Medulla oblongata (tissue), 1 donor: ENCODE data around the gene ERN1.
"Not testable (repeated sequence)": the region's sequence is repeated elsewhere in the genome, so short reads cannot be mapped to it uniquely, and the experiment has no call there.

Experiments
- DNase-seq: peaks from one replicate; pipeline ENCODE4 v3.0.0-alpha.2; 2015; ENCODE audit errors: extremely low spot score

Gene ERN1

DNA sequence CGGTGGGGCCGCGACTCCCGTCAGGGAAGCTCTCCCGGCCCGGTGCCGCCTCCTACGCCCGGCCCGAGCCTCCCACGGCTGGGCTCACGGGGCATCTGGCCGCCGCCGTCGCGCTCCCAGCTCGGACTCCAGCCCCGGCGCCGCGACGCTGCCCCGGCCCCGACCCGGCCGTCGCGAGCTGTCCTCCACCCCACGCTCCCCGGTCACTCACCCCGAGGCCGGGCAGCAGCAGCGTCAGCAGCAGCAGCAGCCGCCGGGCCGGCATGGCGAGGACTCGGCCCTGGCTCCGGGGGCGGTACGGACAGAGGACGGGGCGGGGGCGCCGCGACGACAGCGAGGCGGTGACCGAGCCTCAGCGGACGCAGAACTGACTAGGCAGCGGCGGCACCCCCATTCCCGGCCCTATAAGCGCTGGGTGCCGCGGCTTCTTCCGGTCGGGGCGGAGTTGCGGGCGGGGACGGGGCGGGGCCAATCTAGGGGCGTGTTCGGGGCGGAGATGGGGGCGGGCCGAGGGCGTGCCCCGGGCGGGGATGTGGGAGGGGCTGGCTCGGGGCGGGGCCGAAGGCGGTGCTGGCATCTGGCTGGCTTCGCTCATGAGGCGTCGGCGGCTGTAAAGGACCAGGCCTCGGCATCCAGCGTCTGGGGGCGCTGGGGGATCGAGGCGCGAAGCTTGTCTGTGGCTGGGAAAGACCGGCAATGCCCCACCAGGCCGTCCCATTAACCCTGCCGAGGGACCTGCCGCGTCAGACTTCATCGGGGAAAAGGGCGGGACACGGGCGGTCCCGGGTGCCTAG lies at the start of gene ERN1:
Gene ERN1, minus strand, starts transcription at position 380 of the 794 bp plus-strand sequence. Its CDS starts 115 bp downstream, at position 265.
- DNase-seq = peak; percentile 94

DNA sequence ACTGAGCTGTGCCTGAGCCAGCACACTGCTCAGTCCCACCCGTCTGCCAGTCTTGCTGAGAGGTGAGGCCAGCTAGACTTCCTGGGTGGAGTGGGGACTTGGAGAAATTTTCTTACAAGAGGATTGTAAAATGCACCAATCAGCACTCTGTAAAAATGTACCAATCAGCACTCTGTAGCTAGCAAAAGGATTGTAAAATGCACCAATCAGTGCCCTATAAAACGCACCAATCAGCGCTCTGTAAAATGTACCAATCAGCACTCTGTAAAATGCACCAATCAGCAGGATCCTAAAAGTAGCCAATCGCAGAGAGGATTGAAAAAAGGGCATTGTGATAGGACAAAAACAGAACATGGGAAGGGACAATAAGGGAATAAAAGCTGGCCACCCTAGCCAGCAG lies 49.1 kb upstream of the ERN1 start:
- DNase-seq = not testable (repeated sequence)

DNA sequence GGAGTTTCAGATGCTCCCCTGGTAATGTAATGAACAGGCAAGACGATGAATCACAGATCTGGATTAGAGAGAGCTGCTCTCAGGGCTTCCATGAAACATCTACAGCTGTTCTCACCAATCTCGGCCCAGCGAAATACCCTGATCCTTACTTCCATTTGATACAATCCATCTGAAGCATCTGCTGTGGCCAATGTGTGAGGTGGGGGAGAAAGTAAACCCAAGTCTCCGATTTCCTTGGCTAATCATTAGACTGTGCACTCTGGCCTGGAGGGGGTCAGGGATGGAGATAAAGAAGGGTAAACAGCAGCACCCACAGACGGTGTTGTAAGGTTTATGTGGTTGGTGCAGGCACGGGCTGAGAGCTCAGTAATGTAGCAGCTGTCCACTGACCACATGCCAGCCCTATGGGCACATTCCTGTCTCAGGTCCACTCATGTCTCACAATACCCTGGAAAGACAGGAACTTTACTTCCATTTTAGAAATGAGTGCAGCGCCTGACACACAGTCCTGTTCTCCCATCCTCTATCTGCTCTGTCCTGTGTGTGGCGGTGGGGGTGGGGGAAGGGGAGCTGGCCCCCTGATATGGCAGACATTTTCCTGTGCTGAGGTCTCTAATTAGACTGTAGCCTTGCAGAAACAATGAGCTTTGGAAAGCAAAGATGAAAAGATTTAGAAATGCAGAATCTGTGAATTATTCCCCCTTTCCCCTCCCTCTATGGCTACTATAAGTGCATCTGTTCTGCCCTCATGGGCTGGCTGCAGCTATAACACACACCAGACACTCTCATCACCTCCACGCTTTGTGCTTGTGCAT lies 48.3 kb upstream of the ERN1 start:
- no peak for DNase-seq

DNA sequence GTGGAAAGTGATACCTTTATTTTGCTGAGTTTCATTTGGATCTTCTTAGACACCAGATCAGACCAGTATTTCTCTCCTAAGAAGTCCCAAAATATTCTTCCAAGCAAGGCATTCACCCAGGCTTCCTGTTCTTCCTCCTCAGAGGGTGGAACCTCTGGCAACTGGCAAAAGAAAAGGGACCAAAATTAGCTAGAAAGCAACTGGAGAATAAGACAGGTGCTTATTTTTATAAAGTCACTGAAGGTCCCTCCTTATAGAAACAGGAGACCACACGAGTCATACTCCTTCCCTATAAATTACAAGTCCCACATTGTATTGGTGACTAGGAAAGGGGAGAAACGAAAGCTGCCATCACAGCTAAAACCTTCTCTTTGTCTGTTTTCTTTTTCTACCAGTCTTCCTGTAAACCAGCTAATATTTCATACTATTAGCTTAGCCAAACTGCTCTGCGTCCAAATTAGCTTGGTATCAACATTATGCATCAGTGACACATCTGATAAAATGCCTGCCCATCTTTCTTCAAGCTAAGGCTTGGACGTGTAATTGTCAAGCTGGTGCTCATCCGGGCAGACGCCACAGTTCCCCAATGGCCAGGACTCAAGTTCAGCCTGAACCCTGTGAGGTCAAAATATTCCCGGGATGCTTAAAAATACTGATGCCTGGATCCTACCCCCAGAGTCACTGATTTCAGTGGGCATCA lies 47.5 kb upstream of the ERN1 start:
- DNase-seq = no peak

DNA sequence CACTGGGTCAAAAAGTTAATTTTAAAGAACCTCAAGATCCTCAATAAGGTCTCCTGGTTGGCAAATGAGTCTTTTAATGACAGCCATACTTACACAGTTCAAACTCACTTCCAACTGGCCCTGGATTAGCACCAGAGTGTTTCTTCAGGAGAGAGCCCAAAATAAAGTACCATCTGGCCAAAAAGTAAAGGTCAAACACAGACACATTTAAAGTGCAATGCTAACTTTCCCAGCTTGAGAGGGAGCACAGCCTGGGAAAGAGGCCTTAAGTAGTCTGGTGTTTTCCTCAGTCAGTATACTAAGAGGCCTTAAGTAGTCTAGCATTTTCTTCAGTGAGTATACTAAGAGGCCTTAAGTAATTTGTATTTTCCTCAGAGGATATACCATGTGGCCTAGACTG lies 46.6 kb upstream of the ERN1 start:
- DNase-seq = no peak

DNA sequence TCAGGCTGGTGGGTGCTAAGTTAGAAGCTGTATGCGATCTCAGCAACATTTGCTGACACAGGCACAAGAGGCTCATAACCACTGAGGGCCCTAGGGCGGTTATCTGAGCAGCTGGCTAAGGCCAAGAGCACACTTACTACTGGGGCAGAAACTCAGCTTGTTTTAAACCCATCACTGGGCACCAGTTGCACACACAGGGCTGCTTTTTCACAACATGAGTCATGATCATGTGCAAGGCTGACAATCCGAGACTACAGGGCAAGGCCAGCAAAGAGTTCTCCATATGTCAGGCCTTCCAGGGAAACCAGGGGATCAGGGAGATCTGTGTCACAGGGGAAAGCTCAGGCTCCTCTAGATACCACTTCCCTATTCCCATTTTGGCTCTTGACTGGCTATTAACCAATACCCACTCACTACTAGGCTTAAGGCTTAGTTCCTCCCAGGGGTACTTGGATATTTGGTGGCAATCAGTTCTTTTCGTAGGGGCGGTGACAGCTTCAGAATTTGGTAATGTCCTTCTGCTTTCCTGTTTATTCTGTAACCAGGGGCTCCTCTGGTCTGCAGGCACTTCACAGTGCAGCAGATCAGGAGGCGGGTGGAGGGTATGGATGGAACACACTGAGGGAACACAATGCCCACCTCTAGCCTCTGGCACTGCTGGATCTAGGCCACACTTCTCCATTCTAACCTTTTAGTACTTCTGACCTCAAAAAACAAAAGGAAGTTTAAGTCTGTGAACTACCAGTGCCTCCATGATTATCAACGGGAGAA lies 44.9 kb upstream of the ERN1 start:
- DNase-seq = peak; percentile 81

DNA sequence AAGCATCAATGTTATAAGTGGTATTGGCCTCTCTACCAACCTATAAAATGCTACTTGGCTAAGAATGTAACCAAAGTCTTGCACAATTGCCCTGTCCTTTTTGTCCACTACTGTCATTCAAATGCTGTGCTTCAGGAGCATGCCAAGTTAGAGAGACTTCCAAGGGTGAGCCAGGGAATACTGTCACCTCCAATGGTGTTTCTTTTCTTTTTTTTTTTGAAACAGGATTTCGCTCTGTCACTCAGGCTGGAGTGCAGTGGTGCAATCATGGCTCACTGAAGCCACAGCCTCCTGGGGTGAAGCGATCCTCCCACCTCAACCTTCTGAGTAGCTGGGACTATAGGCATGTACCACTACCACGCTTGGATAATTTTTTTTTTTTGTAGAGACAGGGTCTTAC lies 43.7 kb upstream of the ERN1 start:
- no peak for DNase-seq

DNA sequence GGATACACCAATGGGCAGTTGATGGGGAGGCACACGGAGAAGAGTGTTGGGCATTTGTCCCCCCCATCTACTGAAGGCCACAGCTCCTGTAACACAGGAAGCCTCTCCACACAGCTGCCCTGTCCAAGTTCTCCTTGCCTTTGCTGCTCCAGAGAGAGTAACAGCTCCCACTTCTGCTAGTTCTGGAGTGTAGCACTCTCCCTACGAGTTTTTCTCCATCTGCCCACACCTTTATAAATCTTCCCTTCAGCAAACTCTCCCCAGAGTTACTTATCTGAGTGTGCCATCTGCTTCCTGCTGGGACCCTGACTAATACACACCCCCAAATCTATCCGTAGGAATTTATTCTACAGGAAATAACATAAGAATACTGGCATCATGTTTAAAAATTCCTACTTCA lies 42.6 kb upstream of the ERN1 start:
- no peak for DNase-seq

DNA sequence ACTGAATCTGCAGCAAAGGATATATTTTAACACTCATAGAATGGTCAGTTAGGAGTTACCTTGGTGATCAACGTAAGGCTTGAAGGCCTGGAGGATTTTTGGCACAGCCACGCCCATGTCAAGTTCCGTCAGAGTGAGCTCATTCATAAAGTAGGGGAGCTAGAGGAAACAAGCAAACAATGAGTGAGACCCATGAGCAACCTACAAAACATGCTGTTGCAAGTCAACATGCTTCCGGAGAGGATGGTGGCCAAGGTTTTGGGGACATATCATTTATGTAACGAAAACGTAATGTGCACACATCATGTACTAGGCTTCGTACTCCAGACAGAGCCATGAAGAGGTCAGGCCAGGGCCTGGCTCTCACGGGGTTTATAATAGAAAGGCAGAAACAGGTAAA lies 41.1 kb upstream of the ERN1 start:
- DNase-seq = no peak

DNA sequence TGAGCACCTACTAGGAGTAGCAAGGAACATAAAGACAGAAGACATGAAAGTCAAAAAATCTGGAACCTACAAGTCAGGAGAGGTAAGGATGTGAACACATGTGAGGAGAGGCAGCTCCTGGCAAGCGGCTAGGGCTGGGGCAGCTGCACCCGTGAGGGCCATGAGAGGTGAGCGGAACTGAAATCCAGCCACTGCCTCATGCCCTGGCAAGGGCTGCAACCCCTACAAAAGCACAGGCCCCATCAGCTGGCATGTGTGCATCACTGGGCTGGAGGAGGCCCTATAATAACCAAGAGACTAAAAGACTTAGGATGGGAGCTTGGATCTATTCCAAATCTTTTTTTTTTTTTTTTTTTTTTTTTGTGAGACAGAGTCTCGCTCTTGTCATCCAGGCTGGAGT lies 40.3 kb upstream of the ERN1 start:
- DNase-seq = no peak

DNA sequence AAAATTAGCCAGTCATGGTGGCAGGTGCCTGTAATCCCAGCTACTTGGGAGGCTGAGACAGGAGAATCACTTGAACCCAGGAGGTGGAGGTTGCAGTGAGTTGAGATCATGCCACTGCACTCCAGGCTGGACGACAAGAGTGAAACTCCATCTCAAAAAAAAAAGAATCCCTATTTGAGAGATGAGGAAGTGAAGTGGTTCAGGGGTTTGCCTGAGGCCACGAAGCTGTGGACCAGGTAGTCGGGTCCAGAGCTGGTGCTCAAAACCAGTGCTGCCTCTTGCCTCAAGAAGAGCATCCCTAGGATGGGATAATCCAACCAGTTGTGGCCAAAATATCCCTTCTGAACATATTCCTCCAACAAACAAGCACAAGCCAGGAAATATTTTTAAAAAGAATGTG lies 37.7 kb upstream of the ERN1 start:
- not testable (repeated sequence) for DNase-seq

DNA sequence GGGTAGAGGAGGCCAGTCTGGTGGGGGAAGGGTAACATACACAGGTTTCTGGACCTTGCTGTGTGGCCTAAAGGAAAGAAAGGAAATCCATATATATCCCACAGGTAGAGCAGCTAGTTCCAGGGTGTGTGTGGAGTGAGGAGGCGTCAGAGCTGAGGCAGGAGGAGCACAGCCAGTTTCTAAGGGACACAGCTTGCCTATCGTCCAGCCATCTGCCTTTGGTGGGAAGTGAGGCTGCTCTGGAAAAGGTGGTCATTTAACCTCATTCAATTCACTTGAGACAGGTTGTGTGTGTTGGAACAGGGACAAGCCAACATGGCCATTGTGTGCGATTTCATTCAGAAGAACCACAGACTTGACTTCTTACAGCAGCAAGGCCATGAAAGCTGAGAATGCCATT lies 36.9 kb upstream of the ERN1 start:
- no peak for DNase-seq

DNA sequence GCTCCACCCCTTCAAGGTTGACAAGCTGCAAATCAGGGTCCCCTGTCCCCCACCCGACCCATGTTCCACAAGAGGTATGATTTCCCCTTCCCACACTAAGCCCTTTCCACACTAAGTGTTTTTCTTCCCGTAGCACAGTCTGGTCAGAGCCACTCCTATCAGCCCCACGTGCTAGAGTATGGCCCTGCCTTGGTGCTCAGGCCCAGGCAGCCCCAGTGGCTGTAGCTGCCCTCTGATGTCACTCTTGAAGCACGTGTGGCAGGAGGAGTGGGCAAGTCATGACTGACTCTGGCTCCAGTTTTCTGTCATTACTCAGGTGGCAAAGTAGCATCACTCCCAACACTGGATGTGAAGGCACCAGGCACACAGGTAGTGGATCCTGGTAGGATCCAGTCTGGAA lies 35.4 kb upstream of the ERN1 start:
- no peak for DNase-seq

DNA sequence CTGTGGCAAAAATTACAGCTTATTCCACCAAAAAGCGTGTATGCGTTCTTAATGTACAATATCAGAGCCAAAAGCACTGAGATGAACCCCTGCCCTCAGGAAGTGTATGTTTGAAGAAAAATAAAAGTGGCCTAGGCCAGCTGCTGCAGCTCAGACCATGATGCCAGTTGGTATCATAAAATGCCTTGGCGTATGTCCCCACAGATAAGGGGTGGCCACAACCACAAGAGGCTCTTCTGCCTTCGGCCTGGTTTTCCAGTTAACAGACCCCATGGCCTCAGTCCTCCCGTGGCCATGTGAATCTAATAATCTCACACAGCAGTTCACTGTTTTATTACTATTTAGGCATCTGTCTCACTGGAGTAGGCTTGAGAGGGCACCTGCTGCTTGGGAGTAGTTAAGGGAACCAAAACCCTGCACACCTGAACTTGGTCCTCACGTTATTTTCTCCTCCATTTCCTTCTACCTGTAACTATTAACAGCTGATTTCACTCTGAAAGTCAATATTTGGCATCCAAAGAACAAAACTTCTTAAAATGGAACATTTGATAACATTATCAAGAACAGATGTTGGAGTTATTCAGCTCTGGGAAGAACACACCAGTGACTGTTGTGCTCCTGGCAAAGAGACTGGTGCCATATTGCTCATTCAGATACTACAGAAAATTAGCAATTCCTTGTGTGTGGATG lies 34.8 kb upstream of the ERN1 start:
- DNase-seq = no peak

DNA sequence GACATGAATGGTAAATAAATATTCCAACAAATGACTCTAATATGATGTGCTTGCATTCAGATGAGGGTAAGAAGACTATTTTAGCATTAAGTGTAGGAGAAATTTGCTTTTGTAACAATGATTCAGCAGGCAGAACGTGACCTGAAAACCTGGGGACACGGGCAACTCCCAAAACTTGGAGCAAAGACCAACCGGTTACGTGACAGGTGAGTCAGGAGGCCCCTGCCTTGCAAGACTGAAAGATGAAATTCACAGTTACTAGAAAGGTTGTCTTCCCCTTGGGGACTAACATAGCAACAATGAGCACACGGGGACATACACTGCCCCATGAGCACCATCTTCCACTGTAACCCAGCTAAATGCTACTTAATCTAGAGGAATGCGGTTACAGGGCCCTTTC lies 33.5 kb upstream of the ERN1 start:
- no peak for DNase-seq

DNA sequence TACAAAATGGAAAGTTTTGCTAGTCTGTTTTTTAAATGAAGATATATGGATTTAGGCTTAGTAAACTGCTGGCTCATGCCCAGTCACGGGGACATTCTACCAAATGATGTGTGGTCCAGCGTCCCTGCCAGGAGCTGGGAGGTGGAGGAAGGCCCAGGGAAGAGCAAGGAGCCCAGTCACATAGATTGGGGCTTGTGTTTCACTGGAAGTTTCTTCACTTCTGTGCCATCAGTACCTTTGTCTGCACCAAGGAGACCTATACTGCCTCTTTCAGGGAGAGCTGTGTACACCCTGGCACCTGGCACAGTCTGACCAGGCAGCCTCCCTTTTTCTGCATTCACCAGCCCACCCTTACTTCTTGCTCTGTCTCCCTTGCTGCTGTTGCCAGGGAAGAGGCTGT lies 32.6 kb upstream of the ERN1 start:
- no peak for DNase-seq

DNA sequence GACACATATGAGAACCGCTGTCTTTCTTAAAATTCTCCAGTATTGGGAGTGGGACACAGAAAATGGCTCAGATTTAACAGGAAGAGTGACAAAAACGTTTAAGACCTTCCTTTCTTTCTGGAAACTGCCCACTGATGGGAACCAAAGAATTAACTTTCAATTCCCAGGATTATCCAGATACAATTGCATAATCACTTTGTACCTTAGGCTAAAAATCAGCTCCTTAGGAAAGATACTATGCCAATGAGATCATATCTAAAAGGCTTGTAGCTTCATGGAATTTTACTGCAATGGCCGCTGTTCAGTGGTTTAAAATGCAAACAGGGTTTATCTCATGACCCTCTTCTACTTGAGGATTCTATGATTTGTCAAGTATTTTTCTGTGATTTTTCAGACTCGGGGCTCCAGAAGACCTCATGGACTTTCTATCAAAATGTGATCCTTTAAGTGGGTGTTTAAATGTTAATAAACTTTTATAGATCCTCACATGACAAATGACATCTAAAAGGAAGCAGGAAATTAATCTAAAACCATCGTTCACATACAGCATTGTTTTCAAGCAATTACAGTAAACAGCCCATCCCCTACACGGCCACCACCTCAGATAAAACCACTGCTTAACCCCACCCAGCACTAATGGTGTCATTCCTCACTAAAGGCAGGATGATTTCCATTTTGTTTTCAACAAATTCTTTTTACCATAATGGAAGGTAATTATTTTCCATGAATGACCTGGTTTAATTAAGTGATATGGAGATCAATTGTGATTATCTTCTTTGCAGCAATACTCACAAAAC lies 31.6 kb upstream of the ERN1 start:
- no peak for DNase-seq

DNA sequence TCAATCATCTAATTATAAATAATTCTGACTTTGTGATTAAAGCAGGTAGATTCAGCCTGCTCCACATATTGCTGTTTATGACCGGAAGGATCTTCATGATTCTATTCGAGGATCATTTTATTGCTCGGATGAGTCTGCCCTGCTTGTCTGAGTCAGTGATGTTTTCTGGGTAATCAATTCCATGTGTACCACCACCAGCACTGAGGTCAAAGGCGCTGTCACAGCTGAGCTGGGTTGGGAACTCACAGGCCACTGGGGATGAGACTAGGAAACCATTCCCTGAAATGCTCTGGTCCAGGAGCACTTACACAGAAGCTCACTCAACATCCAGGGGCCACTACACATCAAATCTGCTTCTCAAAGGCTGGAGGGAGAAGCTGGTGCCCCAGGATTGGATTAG lies 30.4 kb upstream of the ERN1 start:
- no peak for DNase-seq

DNA sequence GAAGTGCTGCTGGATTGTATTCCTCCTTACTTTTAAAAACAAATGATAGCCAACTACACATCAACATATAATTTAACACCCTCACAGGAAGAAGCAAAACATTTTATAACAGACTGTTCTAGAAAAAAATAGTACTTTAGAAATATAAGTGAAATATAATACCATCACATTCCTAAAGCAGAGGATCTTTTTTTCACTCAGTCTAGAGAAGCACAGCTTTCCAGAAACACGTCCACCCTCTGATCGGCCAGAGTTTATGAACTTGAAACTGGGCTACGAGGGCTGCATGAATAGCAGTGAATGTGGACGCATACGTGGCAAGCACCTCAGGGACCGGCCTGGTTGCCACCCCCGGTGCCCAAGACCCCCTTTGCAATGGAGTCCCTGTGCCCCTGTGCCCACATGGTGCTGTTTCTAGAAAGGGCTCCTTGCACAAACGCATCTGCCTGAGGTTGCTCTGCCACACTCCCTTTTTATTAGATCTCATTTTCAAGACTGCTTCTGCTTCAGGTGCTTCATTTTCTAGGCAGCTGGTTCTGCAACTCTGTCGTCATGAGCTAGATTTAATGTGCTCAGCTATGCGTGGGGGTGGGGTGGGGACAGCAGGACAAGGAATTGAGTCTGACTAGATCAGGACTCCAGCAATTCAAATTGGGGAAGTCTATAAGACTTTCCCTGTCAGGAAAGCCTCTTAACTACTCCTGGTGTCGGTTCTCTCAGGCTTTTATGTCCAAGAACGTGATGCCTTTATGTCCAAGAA lies 29.1 kb upstream of the ERN1 start:
- no peak for DNase-seq

DNA sequence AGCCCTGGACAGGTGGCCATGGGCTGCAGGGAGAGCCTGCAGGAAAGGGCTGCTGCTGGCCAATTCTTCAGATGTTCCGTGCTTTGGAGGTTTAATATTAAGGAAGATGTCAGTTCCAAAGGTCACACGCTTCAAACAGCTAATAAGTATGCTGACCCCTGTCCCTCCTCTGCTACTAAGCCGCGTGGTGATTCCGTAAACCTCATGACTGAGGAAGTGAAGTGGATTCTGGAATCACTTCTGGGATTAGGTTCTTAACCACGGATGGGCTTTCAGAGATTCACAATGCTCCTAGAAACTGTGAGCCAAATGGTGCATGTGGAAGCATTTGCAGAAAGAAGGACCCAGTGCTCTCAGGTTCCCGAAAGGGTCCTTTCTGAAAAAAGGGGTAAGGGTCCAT lies 28.5 kb upstream of the ERN1 start:
- DNase-seq = no peak
